ENCODE results near the gene HNRNPDL.

GRCh38 chr4:82430964-82431745 lies 893 bp upstream of the HNRNPDL start:
- no peak for TF ChIP-seq CTCF (IDR thresholded peaks at IDR 0.05; ENCODE audit: insufficient read depth, low read length)
- no peak for TF ChIP-seq REST (IDR thresholded peaks at IDR 0.05; ENCODE audit: insufficient replicate concordance, low read depth)

Measured in HL-60 (cell line).